ENCODE measurements around the gene GOSR1. TPM values are rescaled to one million over a fixed set of nuclear protein-coding genes. Genes with fewer than 3 reads are reported as not detected.
"Not testable (repeated sequence)": the region's sequence is repeated elsewhere in the genome, so short reads cannot be mapped to it uniquely, and the experiment has no call there.

Gene GOSR1
- total and polyA plus RNA-seq, 8 donors: 11.7 to 30.1 (median 24.7) TPM

DNA sequence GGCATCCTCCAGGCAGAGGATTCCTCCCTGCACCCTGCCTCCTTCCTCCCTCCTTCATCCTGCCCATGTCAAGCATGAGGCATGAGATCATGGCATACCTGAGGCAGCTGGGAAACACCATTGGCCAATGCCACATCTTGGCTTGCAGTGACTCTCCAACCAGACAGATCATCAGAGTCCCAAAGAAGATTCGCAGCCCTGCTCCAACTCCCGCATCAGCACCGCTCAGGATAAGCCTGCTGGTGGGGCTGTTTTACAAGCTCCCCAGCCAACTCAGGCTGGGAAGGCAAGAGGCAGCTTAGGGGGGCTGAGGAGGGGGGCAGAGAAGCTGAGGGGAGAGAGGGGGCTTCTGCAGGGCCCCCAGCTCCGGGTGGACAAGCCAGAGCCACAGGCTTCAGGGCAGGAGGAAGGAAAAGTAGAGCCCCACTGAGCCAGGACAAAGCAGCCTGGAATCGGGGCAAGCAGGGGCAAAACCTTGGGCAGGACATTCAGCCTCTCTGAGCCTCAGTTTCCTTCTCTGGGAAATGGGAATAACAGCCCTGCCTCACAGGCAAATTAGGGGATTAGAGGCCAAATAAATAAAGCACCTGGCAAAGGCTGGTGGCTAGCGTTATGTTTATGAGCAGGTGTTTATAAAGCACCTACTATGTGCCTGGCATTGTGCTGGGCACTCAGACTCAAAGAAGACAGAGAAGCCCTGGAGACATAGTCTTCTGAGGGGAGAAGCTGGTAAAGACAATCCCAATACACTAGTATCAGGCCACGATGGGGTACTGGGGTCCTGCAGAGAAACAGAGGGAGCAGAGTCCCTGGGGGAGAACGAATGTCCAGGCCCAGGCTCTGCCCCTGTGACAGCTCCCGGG is 88.1 kb downstream of the GOSR1 start:
- H3K4me1 ChIP-seq: no peaks in the 10 kb centered on the region
- intact Hi-C loops (cut with DNase I): no loop called here
- no peak overlapping the region for H3K27ac ChIP-seq
- no peak overlapping the region for H3K4me3 ChIP-seq
- WGBS, 2 donors: 31% methylated on average over 8 to 9 of the region's 9 CpGs
- DNase-seq: no peak
- no peak for ATAC-seq
- FAIRE-seq: no peak
- H3K36me3 ChIP-seq: no peaks in the 10 kb centered on the region
- no peak for TF ChIP-seq CTCF (IDR thresholded peaks at IDR 0.05)
- H3K9me3 ChIP-seq: no peaks in the 10 kb centered on the region
- H3K27me3 ChIP-seq: no peaks in the 10 kb centered on the region

- H3K27ac ChIP-seq; H3K4me1 ChIP-seq; H3K36me3 ChIP-seq; H3K9me3 ChIP-seq; DNase-seq; ATAC-seq; FAIRE-seq; H3K4me3 ChIP-seq; H3K27me3 ChIP-seq; intact Hi-C loops (cut with DNase I): not testable (repeated sequence)
- WGBS, 2 donors: 50 to 58% methylated on average over 4 of the region's 4 CpGs
Observed at GRCh38 chr17:30566104-30566503, 88.9 kb downstream of the GOSR1 start.

DNA sequence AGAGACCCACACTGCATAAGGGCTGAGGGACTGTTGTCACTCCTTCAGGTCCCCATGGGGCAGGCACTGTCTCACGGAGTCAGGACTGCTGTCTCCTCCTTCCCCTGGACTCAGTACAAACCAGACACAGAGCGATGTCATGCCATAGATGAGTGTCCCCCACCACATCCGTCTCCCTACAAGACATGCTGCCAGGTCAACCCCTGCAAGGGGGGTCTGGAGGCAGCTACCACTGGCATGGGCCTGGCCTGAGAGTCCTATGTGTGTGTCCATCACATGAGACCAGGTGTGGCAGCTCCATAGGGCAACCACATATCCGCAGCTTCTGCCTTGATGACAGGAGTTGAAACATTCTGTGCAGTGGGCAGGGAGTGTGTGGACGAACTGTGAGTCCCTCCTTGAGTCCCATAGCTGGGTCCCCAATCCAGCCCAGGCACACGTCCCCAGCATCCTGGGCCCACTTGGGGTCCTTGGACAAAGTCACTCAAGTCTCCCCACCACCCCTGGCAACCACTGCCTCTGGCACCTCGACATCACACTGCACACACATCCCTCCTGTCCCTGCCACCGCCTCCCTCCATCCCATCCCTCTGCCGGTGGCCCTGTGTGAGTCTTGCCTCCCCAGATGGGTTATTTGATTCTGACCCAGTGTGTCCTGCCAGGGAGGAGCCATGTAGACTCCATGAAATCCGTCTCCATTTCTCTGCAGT is 89.5 kb downstream of the GOSR1 start:
- ATAC-seq; H3K27me3 ChIP-seq; H3K9me3 ChIP-seq; H3K4me3 ChIP-seq; FAIRE-seq; DNase-seq; H3K27ac ChIP-seq; intact Hi-C loops (cut with DNase I); H3K36me3 ChIP-seq; H3K4me1 ChIP-seq: not testable (repeated sequence)
- 66 to 70% methylated on average over 10 of the region's 10 CpGs for WGBS, 2 donors

- Histone ChIP-seq H3K9me3 (no peaks in the 10 kb centered on the region), H3K27ac (no peak overlapping the region), H3K27me3 (no peaks in the 10 kb centered on the region), H3K4me3 (no peak overlapping the region), H3K36me3 (no peaks in the 10 kb centered on the region), H3K4me1 (no peaks in the 10 kb centered on the region)
- FAIRE-seq (no peak), DNase-seq (no peak), ATAC-seq (no peak)
- WGBS, 2 donors: 72 to 79% methylated on average over 17 of the region's 17 CpGs
- TF ChIP-seq CTCF (IDR thresholded peaks at IDR 0.05): no peak
- intact Hi-C loops (cut with DNase I): no loop called here
Observed at GRCh38 chr17:30567231-30568116, 90.3 kb downstream of the GOSR1 start.

DNA sequence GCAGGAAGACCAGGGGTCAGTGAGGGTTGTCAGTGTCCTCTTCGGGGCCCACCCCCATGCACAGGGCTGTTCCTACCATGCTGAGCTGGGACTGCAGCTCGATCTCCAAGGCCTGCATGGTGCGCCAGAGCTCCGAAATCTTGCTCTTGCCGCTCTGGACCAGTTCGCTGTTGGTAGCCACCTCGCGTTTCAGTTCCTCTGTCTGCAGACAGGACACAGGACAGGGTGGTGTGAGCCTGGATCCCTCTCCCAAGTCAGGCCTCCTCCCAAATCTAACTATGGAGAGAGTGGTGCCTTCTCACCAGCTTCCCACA is 90.9 kb downstream of the GOSR1 start:
- H3K4me3 ChIP-seq: no peak overlapping the region
- ATAC-seq: no peak
- no peaks in the 10 kb centered on the region for H3K36me3 ChIP-seq
- DNase-seq: no peak
- no peaks in the 10 kb centered on the region for H3K27me3 ChIP-seq
- WGBS, 2 donors: 77 to 81% methylated on average over 8 of the region's 8 CpGs
- TF ChIP-seq CTCF (IDR thresholded peaks at IDR 0.05): no peak
- H3K4me1 ChIP-seq: no peaks in the 10 kb centered on the region
- no peak overlapping the region for H3K27ac ChIP-seq
- intact Hi-C loops (cut with DNase I): no loop called here
- FAIRE-seq: no peak
- no peaks in the 10 kb centered on the region for H3K9me3 ChIP-seq

DNA sequence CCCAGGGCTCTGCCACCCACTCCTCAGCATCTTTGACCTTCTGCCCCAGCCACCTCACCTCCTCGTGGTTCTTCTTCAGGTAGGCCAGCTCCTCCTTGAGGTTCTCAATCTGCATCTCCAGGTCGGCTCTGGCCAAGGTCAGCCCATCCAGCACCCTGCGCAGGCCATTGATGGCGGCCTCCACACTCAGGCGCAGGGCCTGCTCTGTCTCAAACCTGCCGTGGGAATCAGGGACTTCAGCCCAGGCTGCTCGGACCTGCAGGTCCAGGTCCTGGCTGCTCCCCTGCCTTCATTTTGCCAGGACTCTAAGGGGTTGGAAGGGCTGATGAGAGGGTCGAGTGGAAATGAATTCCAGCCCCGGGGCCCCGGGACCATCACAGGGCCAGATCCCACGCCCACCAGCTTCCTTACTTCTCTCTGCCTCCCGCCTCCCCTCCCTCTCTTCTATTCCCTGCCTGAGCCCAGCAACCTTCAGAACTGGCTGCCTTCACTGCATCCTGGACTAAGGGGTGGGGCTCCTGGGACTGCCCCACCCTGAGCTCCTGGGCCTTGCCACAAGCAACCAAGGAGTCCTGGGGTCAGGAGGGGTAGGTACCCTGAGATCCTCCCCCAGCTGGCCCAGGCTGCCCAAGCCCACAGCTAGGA is 92.4 kb downstream of the GOSR1 start:
- FAIRE-seq; H3K4me3 ChIP-seq; H3K27ac ChIP-seq; H3K4me1 ChIP-seq; intact Hi-C loops (cut with DNase I); H3K36me3 ChIP-seq; H3K9me3 ChIP-seq; DNase-seq; H3K27me3 ChIP-seq; ATAC-seq: not testable (repeated sequence)
- 66 to 71% methylated on average over 10 to 12 of the region's 12 CpGs for WGBS, 2 donors

Measured in pancreas (tissue), 10 donors.